ENCODE data around the gene KANSL1.
"Not testable (repeated sequence)": the region's sequence is repeated elsewhere in the genome, so short reads cannot be mapped to it uniquely, and the experiment has no call there.

Gene KANSL1

GRCh38 chr17:46193626-46194392 is 580 bp upstream of the KANSL1 start:
- DNase-seq (ENCODE audit: low read depth), result peak; percentile 94

- peak; percentile 58 for DNase-seq (ENCODE audit: low read depth)
Measured at GRCh38 chr17:46192439-46193150, 634 bp downstream of the KANSL1 start.

GRCh38 chr17:46192189-46192438 is 1.1 kb downstream of the KANSL1 start:
- no peak for DNase-seq (ENCODE audit: low read depth)

GRCh38 chr17:46191322-46192188 is 1.7 kb downstream of the KANSL1 start:
- no peak for DNase-seq (ENCODE audit: low read depth)

- DNase-seq (ENCODE audit: low read depth), result no peak
Measured at GRCh38 chr17:46190763-46191162, 2.5 kb downstream of the KANSL1 start.

- not testable (repeated sequence) for DNase-seq (ENCODE audit: low read depth)
Measured at GRCh38 chr17:46186827-46187235, 6.4 kb downstream of the KANSL1 start.

- DNase-seq (ENCODE audit: low read depth), result no peak
Measured at GRCh38 chr17:46184696-46185095, 8.5 kb downstream of the KANSL1 start.

GRCh38 chr17:46183383-46183782 is 9.8 kb downstream of the KANSL1 start:
- DNase-seq (ENCODE audit: low read depth), result not testable (repeated sequence)

- no peak for DNase-seq (ENCODE audit: low read depth)
Measured at GRCh38 chr17:46182961-46183360, 10.3 kb downstream of the KANSL1 start.

- no peak for DNase-seq (ENCODE audit: low read depth)
Measured at GRCh38 chr17:46181940-46182339, 11.3 kb downstream of the KANSL1 start.

- DNase-seq (ENCODE audit: low read depth), result not testable (repeated sequence)
Measured at GRCh38 chr17:46181316-46181715, 11.9 kb downstream of the KANSL1 start.

- DNase-seq (ENCODE audit: low read depth), result no peak
Measured at GRCh38 chr17:46180892-46181274, 12.3 kb downstream of the KANSL1 start.

GRCh38 chr17:46180185-46180891 is 12.9 kb downstream of the KANSL1 start:
- not testable (repeated sequence) for DNase-seq (ENCODE audit: low read depth)

- DNase-seq (ENCODE audit: low read depth), result no peak
Measured at GRCh38 chr17:46179375-46179999, 13.7 kb downstream of the KANSL1 start.

- peak; percentile 78 for DNase-seq (ENCODE audit: low read depth)
Measured at GRCh38 chr17:46178550-46179214, 14.5 kb downstream of the KANSL1 start.

GRCh38 chr17:46176975-46177374 is 16.3 kb downstream of the KANSL1 start:
- no peak for DNase-seq (ENCODE audit: low read depth)

GRCh38 chr17:46175891-46176290 is 17.3 kb downstream of the KANSL1 start:
- DNase-seq (ENCODE audit: low read depth), result no peak

GRCh38 chr17:46173153-46173552 is 20.1 kb downstream of the KANSL1 start:
- DNase-seq (ENCODE audit: low read depth), result no peak

- no peak for DNase-seq (ENCODE audit: low read depth)
Measured at GRCh38 chr17:46171939-46172338, 21.3 kb downstream of the KANSL1 start.

- no peak for DNase-seq (ENCODE audit: low read depth)
Measured at GRCh38 chr17:46170639-46171429, 22.4 kb downstream of the KANSL1 start.

All from iris pigment epithelial cell (primary cell).